Suprapubic skin (tissue), 4 donors: ENCODE data around the gene BCL11A. TPM values are rescaled to one million over a fixed set of nuclear protein-coding genes. Genes with fewer than 3 reads are reported as not detected.

Experiments used
- DNase-seq, 2 donors: peaks; one replicate each; pipeline ENCODE4 v3.0.0-alpha.2; 2019; ENCODE audit warnings: low spot score in 2 of 2
- H3K27ac ChIP-seq: fragments of 200-600 bp; sonication (generic); one replicate; pipeline ENCODE4 v1.5.1; 2019
- H3K27me3 ChIP-seq: fragments of 200-600 bp; sonication (generic); one replicate; pipeline ENCODE4 v1.5.1; 2019
- H3K36me3 ChIP-seq: fragments of 200-600 bp; sonication (generic); one replicate; pipeline ENCODE4 v1.5.1; 2019
- H3K4me1 ChIP-seq: fragments of 200-600 bp; sonication (generic); one replicate; pipeline ENCODE4 v1.5.1; 2019
- H3K4me3 ChIP-seq: fragments of 200-600 bp; sonication (generic); one replicate; pipeline ENCODE4 v1.5.1; 2019; ENCODE audit warnings: mild to moderate bottlenecking
- H3K9me3 ChIP-seq: fragments of 200-600 bp; sonication (generic); one replicate; pipeline ENCODE4 v1.5.1; 2019
- CTCF ChIP-seq, 2 donors: fragments of 200-600 bp in 1 of 2; fragments of 450-650 bp in 1 of 2; sonication (generic) in 1 of 2; IDR thresholded peaks; one replicate each; pipeline ENCODE4 v1.5.1; 2016 to 2019; ENCODE audit warnings: antibody characterized with exemption in 2 of 2, mild to moderate bottlenecking in 1 of 2, moderate library complexity in 1 of 2
- EP300 ChIP-seq: sonication (generic); formaldehyde crosslinking; IDR thresholded peaks from one replicate; pipeline ENCODE4 v1.6.1; 2017; ENCODE audit warnings: antibody characterized with exemption
- POLR2A ChIP-seq, 2 donors: fragments of 450-650 bp; IDR thresholded peaks; one replicate each; pipeline ENCODE4 v1.6.1; 2017; ENCODE audit warnings: antibody characterized with exemption in 2 of 2, mild to moderate bottlenecking in 2 of 2, moderate library complexity in 2 of 2
- POLR2AphosphoS5 ChIP-seq, 3 donors: sonication (generic); formaldehyde crosslinking; IDR thresholded peaks; one replicate each; pipeline ENCODE4 v1.6.1; 2017; ENCODE audit warnings: antibody characterized with exemption in 3 of 3
- WGBS: methylation state at CpG from one replicate; pipeline ENCODE4 v1.1.5; 2018; 5-methylcytosine and 5-hydroxymethylcytosine counted together
- total RNA-seq, 4 donors: library from RNA; depleted of rRNA; stranded (reverse); fragments of >200 nt; gene quantifications; one replicate each; pipeline ENCODE4 v1.1.0, GENCODE V29; 2016

BCL11A gene
- total RNA-seq, 4 donors from 2014 or later = 67.1 to 222 (median 113) TPM

DNA sequence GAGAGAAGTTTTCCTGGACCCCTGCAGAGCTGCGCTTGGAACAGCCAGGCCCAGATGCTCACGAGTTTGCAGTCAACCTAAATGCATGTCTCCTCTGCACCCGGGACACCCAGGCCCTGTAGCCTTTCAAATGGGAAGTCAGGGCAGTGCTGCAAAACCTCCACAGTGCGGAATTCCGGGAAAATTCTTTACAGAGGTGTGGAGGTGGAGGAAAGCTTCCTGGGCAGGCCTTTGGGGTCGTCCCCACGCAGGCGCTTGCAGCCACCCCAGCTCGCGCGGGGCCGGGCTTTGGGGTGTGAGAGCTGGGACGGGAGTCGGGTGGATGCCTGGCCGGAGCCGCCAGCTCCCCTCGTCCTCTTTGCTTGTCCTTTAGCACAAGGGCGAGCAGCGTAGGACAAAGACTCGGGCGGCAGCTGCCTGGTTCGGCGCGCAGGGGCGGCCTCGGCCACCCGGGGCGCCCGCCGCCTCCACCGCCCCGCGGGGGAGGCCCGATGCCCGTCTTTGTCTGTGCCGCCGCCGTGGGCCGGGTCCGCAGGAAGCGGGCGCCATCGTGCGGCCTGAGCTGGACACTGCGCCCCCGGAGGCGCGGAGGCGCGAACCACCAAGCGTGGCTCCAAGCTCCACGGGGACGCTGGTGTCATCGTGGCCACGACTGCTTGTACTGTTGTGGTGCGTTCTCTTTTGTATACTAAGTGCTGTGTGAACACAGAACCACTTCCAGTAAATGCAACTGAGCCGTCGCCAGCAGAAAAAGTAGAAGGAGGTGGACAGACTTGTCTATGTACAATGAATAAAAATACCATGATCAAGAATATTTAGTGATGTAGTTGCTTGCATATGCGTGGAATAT is 28.2 kb upstream of the BCL11A start:
- H3K4me1 ChIP-seq = peaks cover 9% of the 10 kb centered on the region
- H3K27ac ChIP-seq = no peak overlapping the region
- H3K27me3 ChIP-seq = peaks cover 14% of the 10 kb centered on the region
- H3K36me3 ChIP-seq = no peaks in the 10 kb centered on the region
- TF ChIP-seq CTCF (IDR thresholded peaks at IDR 0.05) (peak; percentile 63 to 97), EP300 (no peak), POLR2A (IDR thresholded peaks at IDR 0.05) (no peak)
- WGBS = 19% methylated on average over 7 of the region's 59 CpGs
- no peaks in the 10 kb centered on the region for H3K9me3 ChIP-seq
- H3K4me3 ChIP-seq = peak overlapping the region; percentile 53
- DNase-seq = peak in 1 of 2 donors; percentile 67

- no peak overlapping the region for H3K27ac ChIP-seq
- peaks cover 9% of the 10 kb centered on the region for H3K4me1 ChIP-seq
- TF ChIP-seq CTCF (IDR thresholded peaks at IDR 0.05) = no peak
- H3K36me3 ChIP-seq = no peaks in the 10 kb centered on the region
- no peak for DNase-seq
- no peak overlapping the region for H3K4me3 ChIP-seq
- peaks cover 7% of the 10 kb centered on the region for H3K27me3 ChIP-seq
- WGBS = 70% methylated on average over 6 of the region's 6 CpGs
- no peaks in the 10 kb centered on the region for H3K9me3 ChIP-seq
These were observed 24.3 kb upstream of the BCL11A start for GRCh38 chr2:60577682-60578283.

GRCh38 chr2:60573251-60573650 is 19.8 kb upstream of the BCL11A start:
- H3K27me3 ChIP-seq = peaks cover 37% of the 10 kb centered on the region
- WGBS = 94% methylated on average over 3 of the region's 3 CpGs
- DNase-seq = no peak

GRCh38 chr2:60570251-60570650 is 16.8 kb upstream of the BCL11A start:
- no peaks in the 10 kb centered on the region for H3K36me3 ChIP-seq
- 18% methylated on average over 9 of the region's 9 CpGs for WGBS
- H3K27ac ChIP-seq = no peak overlapping the region
- H3K9me3 ChIP-seq = no peaks in the 10 kb centered on the region
- no peak for DNase-seq
- no peak overlapping the region for H3K4me3 ChIP-seq
- TF ChIP-seq EP300 (no peak), POLR2AphosphoS5 (IDR thresholded peaks at IDR 0.05) (no peak), CTCF (IDR thresholded peaks at IDR 0.05) (no peak), POLR2A (IDR thresholded peaks at IDR 0.05) (no peak)
- H3K27me3 ChIP-seq = peaks cover 52% of the 10 kb centered on the region
- peaks cover 26% of the 10 kb centered on the region for H3K4me1 ChIP-seq

More at GRCh38 chr2:60573251-60573650, 19.8 kb upstream of the BCL11A start:
- no peak overlapping the region for H3K27ac ChIP-seq
- TF ChIP-seq CTCF (IDR thresholded peaks at IDR 0.05) = no peak
- no peak for TF ChIP-seq POLR2A (IDR thresholded peaks at IDR 0.05)
- TF ChIP-seq EP300 = no peak
- TF ChIP-seq POLR2AphosphoS5 (IDR thresholded peaks at IDR 0.05) = no peak
- H3K9me3 ChIP-seq = no peaks in the 10 kb centered on the region
- H3K4me3 ChIP-seq = no peak overlapping the region
- H3K4me1 ChIP-seq = peaks cover 21% of the 10 kb centered on the region
- H3K36me3 ChIP-seq = no peaks in the 10 kb centered on the region

DNA sequence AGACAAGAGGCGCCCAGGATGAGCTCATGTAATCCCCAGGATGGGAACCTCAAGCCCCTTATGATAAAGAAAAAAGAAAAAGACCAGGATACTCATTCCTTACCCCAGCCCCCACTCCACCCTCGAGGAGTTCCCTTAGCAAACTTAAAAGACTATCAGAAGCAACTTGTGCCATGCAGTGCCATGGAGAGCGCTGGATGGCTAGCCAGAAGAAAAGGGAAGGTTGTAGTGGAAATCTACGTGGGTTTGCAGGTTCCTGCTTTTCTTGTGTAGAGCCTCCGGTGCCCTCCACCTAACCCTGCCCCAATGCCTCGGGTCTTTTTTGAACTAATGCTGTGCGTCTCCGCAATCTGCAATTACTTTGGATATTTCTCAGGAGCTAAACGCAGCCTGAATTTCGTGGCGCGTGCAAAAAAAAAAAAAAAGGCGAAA is 16.2 kb upstream of the BCL11A start:
- no peak for TF ChIP-seq EP300
- WGBS = 4% methylated on average over 13 of the region's 13 CpGs
- H3K4me3 ChIP-seq = peak overlapping the region; percentile 31
- H3K4me1 ChIP-seq = peaks cover 26% of the 10 kb centered on the region
- no peaks in the 10 kb centered on the region for H3K36me3 ChIP-seq
- H3K27me3 ChIP-seq = peaks cover 52% of the 10 kb centered on the region
- H3K27ac ChIP-seq = no peak overlapping the region
- no peaks in the 10 kb centered on the region for H3K9me3 ChIP-seq
- DNase-seq = no peak
